Chondrocyte (in vitro differentiated cells): ENCODE measurements around the gene PARD3B. TPM values are rescaled to one million over a fixed set of nuclear protein-coding genes. Genes with fewer than 3 reads are reported as not detected.

ENCODE experiments used
- DNase-seq: peaks from one replicate; pipeline ENCODE4 v3.0.0; 2021; ENCODE audit warnings: mixed read lengths, low spot score
- H3K27ac Mint-ChIP-seq: one replicate; pipeline ENCODE4 v1.8.0; 2021; ENCODE audit warnings: mild to moderate bottlenecking, moderate library complexity, mixed read lengths; ENCODE audit not compliant: unreplicated experiment
- H3K27me3 Mint-ChIP-seq: 2 replicates; pipeline ENCODE4 v1.8.0; 2021; ENCODE audit warnings: low read depth, mixed read lengths
- H3K36me3 Mint-ChIP-seq: 2 replicates; pipeline ENCODE4 v1.8.0; 2021; ENCODE audit warnings: low read depth, mixed read lengths
- H3K4me1 Mint-ChIP-seq: 2 replicates; pipeline ENCODE4 v1.8.0; 2021; ENCODE audit warnings: low read depth, mild to moderate bottlenecking, mixed read lengths
- H3K4me3 Mint-ChIP-seq: one replicate; pipeline ENCODE4 v1.8.0; 2021; ENCODE audit warnings: mild to moderate bottlenecking, moderate library complexity, mixed read lengths; ENCODE audit not compliant: unreplicated experiment
- H3K9me3 Mint-ChIP-seq: 2 replicates; pipeline ENCODE4 v1.8.0; 2021; ENCODE audit warnings: low read depth, mixed read lengths
- total RNA-seq: library from RNA; stranded (reverse); gene quantifications from 3 replicates; pipeline ENCODE4 v1.2.1, GENCODE V29; 2021
- TF ChIP-seq, protein P1 (sequence below): fragments of 200-600 bp; sonication (generic); IDR thresholded peaks from 2 replicates; pipeline ENCODE4 v1.5.0; 2021; ENCODE audit warnings: antibody characterized with exemption, mild to moderate bottlenecking, moderate library complexity

PARD3B gene
- total RNA-seq, 1 donor from 2014 or later = 24.9 TPM

DNA sequence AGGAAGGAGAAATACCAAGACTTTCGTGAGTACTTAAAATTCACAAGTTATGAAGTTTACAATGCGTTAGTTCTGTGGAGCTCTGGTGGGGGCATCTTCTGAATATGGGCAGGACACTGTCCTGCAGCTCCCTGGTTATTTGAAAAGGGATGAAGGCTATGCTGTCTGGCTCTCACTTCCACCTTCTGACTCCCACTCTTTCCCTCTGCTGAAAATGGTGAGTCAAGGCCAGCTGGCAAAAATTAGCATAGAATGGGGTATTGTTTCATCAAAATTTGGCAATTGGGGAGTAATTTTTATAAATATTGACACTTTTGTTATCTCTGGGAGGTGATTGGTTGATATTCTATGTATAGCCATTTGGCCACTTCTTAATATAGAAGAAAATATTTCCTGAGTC is 177.4 kb downstream of the PARD3B start:
- H3K27ac Mint-ChIP-seq = no peak overlapping the region

DNA sequence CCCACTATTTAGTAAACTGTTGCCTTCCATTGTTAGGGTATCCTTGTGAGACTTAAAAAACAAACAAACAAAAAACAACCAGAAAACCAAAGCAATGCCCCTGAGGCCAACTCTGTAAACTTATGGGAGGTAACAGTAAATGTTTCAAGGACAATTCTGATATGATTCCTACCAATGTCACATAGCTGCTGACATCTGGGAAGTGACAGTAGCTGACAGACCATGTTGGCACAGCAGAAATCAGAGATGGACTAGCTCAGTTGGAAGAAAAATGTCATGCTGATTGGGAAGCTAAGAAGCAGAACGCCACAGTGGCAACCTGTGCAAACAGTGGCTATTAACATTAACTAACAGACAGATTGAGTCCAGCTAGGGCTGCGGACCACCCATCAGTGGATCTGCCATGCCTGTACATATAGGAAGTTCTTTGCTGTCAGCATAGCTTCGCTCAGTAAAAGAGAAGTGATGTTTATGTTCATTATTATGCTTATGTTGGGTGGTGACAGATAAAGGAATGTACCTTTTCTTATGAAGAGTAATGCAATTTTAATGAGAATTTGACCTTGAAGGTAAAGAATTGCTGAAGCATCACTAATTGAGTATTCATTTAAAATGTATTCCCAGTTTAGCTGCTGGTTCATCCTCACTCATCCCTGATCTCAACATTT is 180.6 kb downstream of the PARD3B start:
- Mint-ChIP-seq H3K27ac (no peak overlapping the region), H3K9me3 (no peaks in the 10 kb centered on the region), H3K36me3 (no peaks in the 10 kb centered on the region), H3K27me3 (no peaks in the 10 kb centered on the region), H3K4me3 (no peak overlapping the region), H3K4me1 (peaks cover 26% of the 10 kb centered on the region)
- no peak for DNase-seq
- TF ChIP-seq, protein P1, sequence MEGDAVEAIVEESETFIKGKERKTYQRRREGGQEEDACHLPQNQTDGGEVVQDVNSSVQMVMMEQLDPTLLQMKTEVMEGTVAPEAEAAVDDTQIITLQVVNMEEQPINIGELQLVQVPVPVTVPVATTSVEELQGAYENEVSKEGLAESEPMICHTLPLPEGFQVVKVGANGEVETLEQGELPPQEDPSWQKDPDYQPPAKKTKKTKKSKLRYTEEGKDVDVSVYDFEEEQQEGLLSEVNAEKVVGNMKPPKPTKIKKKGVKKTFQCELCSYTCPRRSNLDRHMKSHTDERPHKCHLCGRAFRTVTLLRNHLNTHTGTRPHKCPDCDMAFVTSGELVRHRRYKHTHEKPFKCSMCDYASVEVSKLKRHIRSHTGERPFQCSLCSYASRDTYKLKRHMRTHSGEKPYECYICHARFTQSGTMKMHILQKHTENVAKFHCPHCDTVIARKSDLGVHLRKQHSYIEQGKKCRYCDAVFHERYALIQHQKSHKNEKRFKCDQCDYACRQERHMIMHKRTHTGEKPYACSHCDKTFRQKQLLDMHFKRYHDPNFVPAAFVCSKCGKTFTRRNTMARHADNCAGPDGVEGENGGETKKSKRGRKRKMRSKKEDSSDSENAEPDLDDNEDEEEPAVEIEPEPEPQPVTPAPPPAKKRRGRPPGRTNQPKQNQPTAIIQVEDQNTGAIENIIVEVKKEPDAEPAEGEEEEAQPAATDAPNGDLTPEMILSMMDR = no peak

More for the DNA sequence above, 177.4 kb downstream of the PARD3B start:
- TF ChIP-seq, protein P1 = no peak
- Mint-ChIP-seq H3K4me1 (peaks cover 30% of the 10 kb centered on the region), H3K9me3 (peaks cover 2% of the 10 kb centered on the region), H3K4me3 (no peak overlapping the region), H3K27me3 (no peaks in the 10 kb centered on the region), H3K36me3 (peaks cover 2% of the 10 kb centered on the region)
- no peak for DNase-seq

DNA sequence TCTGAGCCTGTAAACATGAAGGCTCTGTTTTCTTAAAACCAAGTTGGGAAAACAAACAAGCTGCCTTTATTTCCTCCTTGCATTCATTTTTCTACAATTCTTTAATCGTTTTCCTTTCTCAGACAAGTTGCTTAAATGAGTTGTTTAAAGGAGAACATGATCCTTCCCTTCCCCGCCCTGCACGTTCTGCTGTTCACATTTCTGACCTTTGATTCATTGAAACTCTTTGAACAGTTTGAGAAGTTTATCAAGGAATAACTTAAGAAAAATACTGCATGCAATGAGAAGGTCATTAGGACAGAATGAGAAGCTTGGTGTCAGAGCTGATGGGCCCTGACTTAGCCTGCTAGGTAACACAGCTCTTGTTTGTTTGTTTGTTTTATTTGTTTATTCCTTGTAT is 181.6 kb downstream of the PARD3B start:
- H3K36me3 Mint-ChIP-seq = no peaks in the 10 kb centered on the region

DNA sequence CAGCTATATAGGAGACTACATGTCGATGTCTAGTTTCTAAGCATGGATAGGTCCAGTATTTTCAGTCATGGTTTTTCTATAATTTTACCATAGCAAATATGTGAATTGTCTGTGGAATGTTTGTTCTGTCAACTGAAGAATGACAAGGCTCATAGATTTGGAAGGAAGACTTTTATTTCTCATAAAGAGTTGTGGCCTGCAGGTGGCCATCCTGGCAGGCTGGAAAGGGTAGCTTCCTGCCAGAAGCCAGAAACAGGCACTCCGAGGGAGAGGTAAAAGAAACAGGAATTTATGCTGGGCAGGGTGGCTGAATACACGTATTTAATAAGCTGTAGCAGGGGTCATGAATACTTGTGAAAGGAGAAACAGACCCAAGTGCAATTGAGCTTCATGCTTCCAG is 182.1 kb downstream of the PARD3B start:
- no peaks in the 10 kb centered on the region for H3K27me3 Mint-ChIP-seq
- no peaks in the 10 kb centered on the region for H3K9me3 Mint-ChIP-seq
- no peaks in the 10 kb centered on the region for H3K36me3 Mint-ChIP-seq
- H3K4me1 Mint-ChIP-seq = peaks cover 34% of the 10 kb centered on the region
- peak overlapping the region; percentile 13 for H3K4me3 Mint-ChIP-seq
- TF ChIP-seq, protein P1 = peak; percentile 59
- DNase-seq = no peak
- peak overlapping the region; percentile 67 for H3K27ac Mint-ChIP-seq

More for the DNA sequence above, 181.6 kb downstream of the PARD3B start:
- peak overlapping the region; percentile 67 for H3K27ac Mint-ChIP-seq
- H3K27me3 Mint-ChIP-seq = no peaks in the 10 kb centered on the region
- TF ChIP-seq, protein P1 = no peak
- H3K4me1 Mint-ChIP-seq = peaks cover 29% of the 10 kb centered on the region
- DNase-seq = no peak
- H3K9me3 Mint-ChIP-seq = no peaks in the 10 kb centered on the region
- H3K4me3 Mint-ChIP-seq = no peak overlapping the region

DNA sequence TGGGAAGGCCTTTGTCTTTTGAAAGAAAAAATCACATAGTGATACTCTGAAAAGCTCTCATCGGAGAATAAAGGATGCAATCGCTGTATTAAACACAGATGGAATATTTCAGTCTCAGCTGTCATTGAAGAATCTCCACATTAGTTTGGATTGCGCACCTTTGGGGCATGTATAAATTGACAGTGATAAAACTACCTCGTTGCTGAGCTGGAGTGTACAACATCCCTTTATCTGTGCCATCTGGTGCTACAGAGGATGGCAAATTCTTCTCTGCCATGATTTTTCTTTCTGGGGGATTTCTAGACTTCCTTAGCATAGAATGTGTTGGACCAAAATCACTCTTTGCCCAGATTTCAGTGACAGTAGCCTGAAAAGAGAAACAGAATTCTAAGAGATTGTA is 185.3 kb downstream of the PARD3B start:
- H3K27ac Mint-ChIP-seq = no peak overlapping the region

More for the DNA sequence above, 185.3 kb downstream of the PARD3B start:
- Mint-ChIP-seq H3K4me1 (peaks cover 38% of the 10 kb centered on the region), H3K4me3 (no peak overlapping the region), H3K27me3 (no peaks in the 10 kb centered on the region), H3K36me3 (no peaks in the 10 kb centered on the region), H3K9me3 (no peaks in the 10 kb centered on the region)
- DNase-seq = no peak
- TF ChIP-seq, protein P1 = no peak
